ENCODE data around the gene SLC24A3.

SLC24A3 gene

GRCh38 chr20:19512886-19513677, 300.6 kb downstream of the SLC24A3 start:
- no peak for DNase-seq

DNA sequence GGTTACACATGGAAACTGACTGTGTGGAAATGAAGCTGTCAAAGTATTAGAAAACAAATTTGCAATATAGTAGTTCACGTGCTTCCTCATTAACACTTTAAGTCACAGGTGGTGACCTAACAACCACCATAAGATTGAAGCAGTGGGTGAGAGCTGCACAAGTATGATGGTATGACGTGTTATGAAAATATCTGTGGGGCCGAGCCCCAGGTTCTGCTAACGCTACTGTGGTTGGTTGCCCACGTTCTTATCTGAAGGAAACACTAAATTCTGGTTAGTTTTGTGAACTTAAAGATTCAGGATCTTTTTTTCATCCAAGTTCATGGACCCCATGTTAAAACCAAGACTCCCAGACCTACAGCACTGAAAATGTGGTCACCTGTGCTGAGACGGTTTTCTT, 302.6 kb downstream of the SLC24A3 start:
- DNase-seq: no peak

DNA sequence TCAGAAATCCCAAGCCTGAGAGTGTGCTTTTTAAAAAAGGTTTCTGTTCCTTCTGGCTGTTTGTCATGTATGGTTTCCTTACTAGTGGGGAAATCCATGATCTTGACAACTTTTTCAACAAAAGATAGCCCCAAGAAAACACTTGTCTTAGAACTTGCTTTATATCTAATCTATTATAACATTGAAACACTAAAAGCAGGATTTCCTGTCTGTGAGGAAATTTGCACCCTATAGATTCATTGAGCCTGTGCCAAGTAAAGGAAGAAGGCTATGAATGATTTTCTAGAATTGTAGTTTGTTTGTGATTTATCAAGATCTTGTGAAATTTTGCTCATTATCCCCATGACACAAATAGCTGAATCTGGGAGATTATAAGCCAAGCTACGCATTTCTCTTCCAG, 307.0 kb downstream of the SLC24A3 start:
- DNase-seq: no peak

DNA sequence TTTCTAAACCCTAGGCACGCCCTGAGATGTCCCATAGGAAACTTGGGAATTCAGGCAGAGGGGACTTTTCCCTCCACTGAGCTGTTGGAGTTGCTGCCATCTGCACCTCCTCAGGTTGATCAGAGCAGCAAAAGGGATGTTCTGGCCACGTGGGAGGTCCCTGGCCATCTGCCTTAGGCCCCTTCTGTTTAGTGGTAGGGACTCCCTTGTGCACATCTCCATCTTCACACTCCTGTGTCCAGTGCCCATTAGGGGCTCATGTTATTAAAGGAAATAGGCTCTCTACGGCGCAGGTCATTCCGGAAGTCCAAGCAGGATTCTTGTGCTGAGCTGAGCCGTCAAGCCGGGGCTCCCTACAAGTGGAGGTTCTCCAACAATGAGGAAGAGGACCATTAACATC, 307.8 kb downstream of the SLC24A3 start:
- DNase-seq: no peak

DNA sequence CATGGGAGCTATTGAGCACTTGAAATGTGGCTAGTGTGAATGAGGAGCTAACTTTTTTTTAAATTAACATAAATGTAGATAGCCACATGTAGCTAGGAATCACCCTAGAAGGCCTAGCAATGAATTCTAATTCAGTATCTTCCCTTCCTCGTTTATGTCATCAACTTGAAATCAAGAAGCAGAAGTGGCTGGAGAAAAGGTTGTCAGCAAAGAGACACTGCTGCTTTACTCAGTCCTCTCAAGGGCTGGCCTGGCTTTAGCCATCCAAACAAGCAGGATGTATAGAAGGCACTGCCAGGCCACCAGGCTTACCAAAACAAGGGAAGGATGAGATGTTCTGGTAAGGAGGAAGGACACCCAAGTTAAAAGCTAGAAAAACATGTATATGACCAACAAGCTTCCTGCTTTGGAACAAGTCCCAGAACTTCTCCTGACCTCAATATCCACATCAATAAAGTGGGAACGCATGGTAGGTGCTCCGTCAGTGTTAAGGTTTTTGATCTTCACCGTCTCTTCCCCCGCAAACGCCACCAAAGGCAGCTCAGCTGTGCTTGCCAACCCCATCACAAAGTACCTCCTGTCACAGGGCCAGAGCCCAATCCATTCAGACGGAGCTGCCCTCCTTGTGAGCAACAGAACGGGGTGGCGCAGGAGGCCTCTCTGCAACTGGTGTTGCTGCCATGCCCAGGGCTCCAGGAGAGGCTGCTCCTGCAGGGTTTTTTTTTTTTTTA, 309.8 kb downstream of the SLC24A3 start:
- DNase-seq: no peak

GRCh38 chr20:19522836-19523590, 310.6 kb downstream of the SLC24A3 start:
- DNase-seq: no peak

DNA sequence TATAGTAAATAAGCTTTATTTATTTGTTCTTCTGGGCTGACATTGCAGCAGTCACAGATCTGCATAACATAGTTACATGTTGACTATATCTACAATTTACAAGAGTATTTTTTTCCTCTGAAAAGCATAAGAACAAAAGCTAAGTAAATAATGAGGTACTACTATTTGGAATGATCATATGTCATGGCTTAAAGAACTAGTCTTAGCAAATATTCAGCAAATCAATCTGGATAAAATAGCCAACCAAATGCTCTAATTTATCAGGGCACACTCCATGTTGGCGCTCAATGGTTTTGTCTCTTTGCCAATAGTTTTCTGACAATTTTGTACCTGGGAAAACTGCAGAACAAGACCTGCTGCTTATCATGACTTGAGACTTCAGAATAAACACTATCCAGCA, 312.2 kb downstream of the SLC24A3 start:
- no peak for DNase-seq

- DNase-seq: no peak
Measured at GRCh38 chr20:19527509-19527908, 315.1 kb downstream of the SLC24A3 start.

DNA sequence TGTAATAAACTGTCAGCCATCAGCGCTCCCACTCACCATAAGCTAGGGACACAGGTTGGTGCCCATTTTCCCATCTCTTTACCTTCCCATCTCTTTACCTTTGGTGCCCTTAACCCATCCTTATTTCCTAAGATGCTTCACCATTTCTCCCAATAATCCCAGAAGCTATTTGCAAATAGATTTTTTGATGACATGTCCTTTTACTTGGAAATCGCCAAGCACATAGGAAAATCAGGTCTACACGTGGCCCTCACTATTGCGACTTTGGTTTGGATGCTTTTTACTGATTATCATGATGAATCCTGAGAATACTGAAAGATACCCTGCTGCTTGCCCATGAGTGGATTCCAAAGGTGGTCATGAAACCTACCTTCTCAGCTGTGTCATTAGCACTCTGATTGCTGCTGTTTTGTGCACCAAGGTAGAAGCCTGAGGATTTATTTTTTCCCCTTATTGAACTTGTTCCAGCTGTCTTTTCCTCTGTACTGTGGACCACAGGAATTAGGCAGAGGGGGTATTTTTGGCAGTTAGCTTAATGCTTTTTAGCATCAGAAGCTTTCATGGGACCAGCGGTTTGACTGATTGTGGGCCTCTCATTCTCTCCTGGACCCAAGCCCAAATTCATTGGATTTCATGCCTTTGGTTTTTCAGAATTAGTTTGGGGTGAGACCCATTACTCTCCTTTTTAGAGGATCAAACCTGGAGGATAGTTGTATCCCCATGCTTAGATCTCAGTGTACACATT, 316.0 kb downstream of the SLC24A3 start:
- DNase-seq: no peak

DNA sequence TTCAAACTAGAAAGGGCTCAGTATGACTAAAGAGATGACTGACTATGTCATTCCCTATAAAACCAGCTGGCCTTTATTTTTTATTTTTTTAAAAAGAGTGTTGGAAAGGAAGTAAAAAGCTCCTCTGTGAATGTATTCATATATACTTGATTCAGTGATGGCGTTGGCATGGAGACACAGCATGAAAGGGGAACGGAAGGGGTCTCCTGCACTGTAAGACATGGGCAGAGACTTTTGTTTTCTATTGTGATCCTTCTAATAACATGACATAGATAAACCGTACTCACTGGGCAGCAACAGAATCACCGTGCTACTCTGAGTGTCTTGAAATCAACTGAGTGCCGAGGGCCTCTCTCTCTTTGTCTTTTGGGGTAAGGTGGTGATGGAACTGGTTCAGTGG, 317.6 kb downstream of the SLC24A3 start:
- DNase-seq: no peak

- DNase-seq: no peak
Measured at GRCh38 chr20:19531446-19531845, 319.0 kb downstream of the SLC24A3 start.

- DNase-seq: no peak
Measured at GRCh38 chr20:19538556-19538955, 326.1 kb downstream of the SLC24A3 start.

DNA sequence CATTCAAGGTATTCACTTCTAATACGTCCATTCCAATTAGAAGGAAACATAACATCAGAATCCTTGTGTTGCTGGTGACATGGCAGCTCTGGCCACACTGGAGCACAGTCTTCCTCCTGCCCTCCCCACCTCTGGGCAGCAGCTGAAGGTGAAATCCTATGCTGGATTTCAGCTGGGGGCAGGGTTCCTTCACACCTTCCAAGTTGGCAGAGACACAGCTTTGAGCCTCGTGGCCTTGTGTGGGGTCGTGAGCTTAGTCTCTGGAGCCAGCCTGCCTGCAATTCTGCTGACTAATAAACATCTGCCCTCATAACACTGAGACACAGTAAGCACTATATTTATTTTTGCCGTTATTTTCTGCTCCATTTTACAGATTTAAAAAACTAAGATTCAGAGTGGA, 326.7 kb downstream of the SLC24A3 start:
- no peak for DNase-seq

GRCh38 chr20:19540392-19540791, 327.9 kb downstream of the SLC24A3 start:
- no peak for DNase-seq

GRCh38 chr20:19543101-19543500, 330.7 kb downstream of the SLC24A3 start:
- no peak for DNase-seq

GRCh38 chr20:19544684-19545083, 332.2 kb downstream of the SLC24A3 start:
- DNase-seq: no peak

DNA sequence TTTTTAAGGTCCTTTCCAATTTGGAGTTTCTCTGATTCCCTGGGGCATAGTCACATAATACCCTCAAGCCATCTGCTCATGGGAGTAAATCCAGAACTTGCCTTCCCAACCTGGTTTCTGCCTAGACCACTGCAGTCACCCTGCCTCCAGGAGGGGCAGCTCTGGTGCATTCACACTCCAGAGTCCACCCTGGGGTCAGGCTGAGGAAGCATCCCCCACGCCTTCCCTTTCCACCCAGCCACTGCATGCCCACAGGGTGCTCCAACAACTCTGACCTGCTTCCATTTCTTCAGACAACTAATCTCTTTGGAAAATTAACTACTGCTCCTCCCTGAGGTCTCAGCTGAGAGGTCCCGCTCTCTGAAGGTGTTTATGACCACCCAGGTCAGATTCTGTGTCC, 334.2 kb downstream of the SLC24A3 start:
- no peak for DNase-seq

DNA sequence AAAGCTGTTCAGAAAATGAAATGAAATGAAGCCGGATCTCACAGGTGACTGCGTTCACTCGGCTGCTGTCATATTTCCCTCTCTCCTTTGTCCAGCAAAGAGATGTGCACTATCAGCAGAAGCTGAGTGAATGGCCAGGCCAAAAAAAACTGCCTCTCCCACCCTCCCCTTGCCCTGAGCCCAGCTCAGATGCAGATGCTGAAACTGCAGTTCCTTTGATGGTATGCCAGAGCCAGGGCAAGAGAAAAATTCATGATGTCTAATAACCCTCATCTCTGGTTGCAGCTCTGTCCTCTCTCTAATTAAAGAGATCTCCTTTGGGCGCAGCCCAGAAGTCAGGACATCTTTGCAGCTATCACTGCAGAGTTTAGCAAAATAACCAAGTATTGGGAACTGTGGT, 335.1 kb downstream of the SLC24A3 start:
- DNase-seq: no peak

DNA sequence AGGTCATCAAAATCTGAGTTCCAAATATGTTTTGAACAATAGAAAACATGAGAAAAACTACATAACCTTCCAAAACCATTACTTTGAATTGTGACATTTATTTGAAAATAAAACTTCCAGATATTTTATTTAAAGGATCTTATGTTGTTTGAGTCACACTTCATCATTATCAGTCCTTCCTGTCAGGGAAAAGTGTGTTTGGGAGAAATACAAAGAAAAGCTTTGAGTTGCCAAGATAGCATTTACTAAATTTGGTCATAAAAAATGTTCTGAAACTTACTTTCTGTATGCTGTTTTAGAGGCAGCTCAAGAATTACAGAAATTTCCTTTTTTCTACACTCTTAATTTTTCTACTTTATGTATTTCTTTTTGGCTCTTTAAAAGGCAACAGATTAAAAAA, 337.5 kb downstream of the SLC24A3 start:
- no peak for DNase-seq

DNA sequence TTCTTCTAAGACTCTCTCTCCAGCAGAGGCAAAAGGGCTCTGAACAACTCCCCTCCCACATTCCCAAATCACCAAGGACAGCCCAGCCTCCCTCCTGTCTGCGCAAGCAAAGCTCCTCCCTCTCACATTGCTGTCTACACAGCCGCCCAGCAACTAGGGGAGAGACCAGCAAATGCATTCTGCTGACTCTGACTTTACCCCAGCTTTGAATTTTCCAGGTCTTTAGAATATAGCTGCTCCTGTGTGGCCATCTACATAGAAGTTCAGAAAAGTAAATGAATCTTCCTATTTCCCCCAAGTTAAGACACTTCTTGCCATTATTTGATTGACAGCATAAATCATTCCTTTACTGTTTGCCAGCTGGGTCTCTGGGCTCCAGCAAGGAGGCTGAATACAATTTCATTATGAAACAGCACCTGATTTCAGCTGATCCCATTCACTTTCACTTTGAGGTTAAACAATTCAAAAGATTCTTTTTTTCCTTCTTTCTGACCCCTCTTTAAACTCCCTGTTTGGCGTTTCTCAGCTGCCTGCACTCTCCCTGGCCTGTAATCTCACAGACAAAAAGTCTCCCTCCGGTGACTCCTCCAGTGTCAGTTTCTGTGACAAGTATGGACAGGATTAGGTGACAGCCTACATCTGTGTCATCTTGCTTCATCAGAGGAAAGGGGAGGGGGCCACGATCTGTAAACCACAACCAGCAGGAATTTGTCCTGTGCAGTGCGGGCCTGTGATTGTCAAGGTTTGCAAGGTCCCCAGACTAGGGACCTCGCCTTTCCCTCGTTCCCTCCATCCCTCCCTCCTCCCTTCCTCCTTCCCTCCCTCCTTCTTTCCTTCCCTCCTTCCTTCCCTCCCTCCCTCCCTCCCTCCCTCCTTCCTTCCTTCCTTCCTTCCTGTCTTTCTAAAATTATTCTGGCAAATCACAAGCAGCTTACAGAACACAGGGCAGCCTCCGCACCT, 340.1 kb downstream of the SLC24A3 start:
- no peak for DNase-seq

DNA sequence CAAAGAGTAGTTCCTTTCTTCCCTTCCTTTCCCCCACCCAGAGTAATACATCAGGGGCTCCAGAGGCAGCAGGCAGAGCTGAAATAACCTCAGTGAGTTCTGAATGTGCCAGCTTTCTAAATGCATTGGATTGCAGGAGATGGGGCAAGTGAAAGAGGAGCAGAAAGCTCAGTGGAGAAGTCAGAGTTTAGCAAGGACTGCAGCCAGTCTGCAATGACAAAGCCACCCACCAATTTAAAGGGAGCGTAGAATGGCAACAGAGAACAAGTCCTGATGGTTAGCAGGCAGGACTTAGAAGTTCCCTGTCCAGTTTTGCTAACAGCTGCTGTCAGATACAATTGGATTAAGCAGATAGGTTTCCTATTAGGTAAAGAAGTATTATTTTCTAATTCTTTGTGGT, 342.2 kb downstream of the SLC24A3 start:
- no peak for DNase-seq

- DNase-seq: no peak
Measured at GRCh38 chr20:19555726-19556125, 343.3 kb downstream of the SLC24A3 start.
